ENCODE data around the gene BEAN1.

BEAN1 gene

GRCh38 chr16:66420396-66420795 is 6.7 kb upstream of the BEAN1 start:
- DNase-seq, result no peak
- peaks cover 11% of the 10 kb centered on the region for H3K27me3 ChIP-seq
- no peaks in the 10 kb centered on the region for H3K9me3 ChIP-seq
- H3K4me1 ChIP-seq, result no peaks in the 10 kb centered on the region
- no peak overlapping the region for H3K4me3 ChIP-seq (ENCODE audit: low read depth, low read length)
- TF ChIP-seq CTCF (IDR thresholded peaks at IDR 0.05; ENCODE audit: low read depth, low read length), result no peak
- no peaks in the 10 kb centered on the region for H3K36me3 ChIP-seq

GRCh38 chr16:66421891-66422290 is 5.2 kb upstream of the BEAN1 start:
- H3K9me3 ChIP-seq, result no peaks in the 10 kb centered on the region
- peaks cover 24% of the 10 kb centered on the region for H3K27me3 ChIP-seq
- no peak for TF ChIP-seq CTCF (IDR thresholded peaks at IDR 0.05; ENCODE audit: low read depth, low read length)
- H3K4me3 ChIP-seq (ENCODE audit: low read depth, low read length), result no peak overlapping the region
- DNase-seq, result no peak
- no peaks in the 10 kb centered on the region for H3K4me1 ChIP-seq
- no peaks in the 10 kb centered on the region for H3K36me3 ChIP-seq

GRCh38 chr16:66422366-66422765 is 4.7 kb upstream of the BEAN1 start:
- H3K9me3 ChIP-seq, result no peaks in the 10 kb centered on the region
- H3K4me3 ChIP-seq (ENCODE audit: low read depth, low read length), result no peak overlapping the region
- no peak for DNase-seq
- H3K36me3 ChIP-seq, result no peaks in the 10 kb centered on the region
- peaks cover 25% of the 10 kb centered on the region for H3K27me3 ChIP-seq
- H3K4me1 ChIP-seq, result no peaks in the 10 kb centered on the region
- TF ChIP-seq CTCF (IDR thresholded peaks at IDR 0.05; ENCODE audit: low read depth, low read length), result no peak

GRCh38 chr16:66423177-66423576 is 3.9 kb upstream of the BEAN1 start:
- H3K36me3 ChIP-seq, result no peaks in the 10 kb centered on the region
- H3K9me3 ChIP-seq, result no peaks in the 10 kb centered on the region
- no peaks in the 10 kb centered on the region for H3K4me1 ChIP-seq
- no peak for TF ChIP-seq CTCF (IDR thresholded peaks at IDR 0.05; ENCODE audit: low read depth, low read length)
- no peak overlapping the region for H3K4me3 ChIP-seq (ENCODE audit: low read depth, low read length)
- DNase-seq, result no peak
- peaks cover 33% of the 10 kb centered on the region for H3K27me3 ChIP-seq

GRCh38 chr16:66425651-66426050 is 1.4 kb upstream of the BEAN1 start:
- peaks cover 58% of the 10 kb centered on the region for H3K27me3 ChIP-seq

More at GRCh38 chr16:66425651-66426050, 1.4 kb upstream of the BEAN1 start:
- no peak for DNase-seq
- TF ChIP-seq CTCF (IDR thresholded peaks at IDR 0.05; ENCODE audit: low read depth, low read length), result no peak
- Histone ChIP-seq H3K4me3 (ENCODE audit: low read depth, low read length) (no peak overlapping the region), H3K4me1 (no peaks in the 10 kb centered on the region), H3K36me3 (no peaks in the 10 kb centered on the region), H3K9me3 (no peaks in the 10 kb centered on the region)
